ENCODE results near the gene EDC3.
"Not testable (repeated sequence)": the region's sequence is repeated elsewhere in the genome, so short reads cannot be mapped to it uniquely, and the experiment has no call there.

The EDC3 gene

DNA sequence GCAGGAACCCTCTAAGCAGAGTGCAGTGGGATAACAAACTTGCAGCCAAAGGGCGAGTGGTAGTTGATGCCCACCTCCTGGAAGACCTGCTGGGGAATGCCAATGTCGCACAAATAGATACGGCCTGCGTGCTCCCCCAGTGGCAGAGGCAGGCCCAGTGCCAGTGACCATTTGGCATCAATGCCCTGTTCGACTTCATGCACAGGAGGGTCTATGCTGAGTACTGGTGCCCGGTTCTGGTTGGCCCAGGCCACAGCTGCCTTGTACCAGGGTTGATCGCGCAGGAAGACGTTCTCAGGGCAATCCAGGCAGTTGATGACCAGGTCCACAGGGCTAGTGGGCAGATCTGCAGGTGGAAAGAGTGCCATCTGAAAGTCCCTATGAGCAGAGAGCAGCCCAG lies 63.2 kb downstream of the EDC3 start:
- peaks cover 0 to 8% of the 10 kb centered on the region in 2 donors for H3K4me1 Mint-ChIP-seq (ENCODE audit: low read depth in 2 of 2)
- no peaks in the 10 kb centered on the region for H3K9me3 Mint-ChIP-seq
- peaks cover 46% of the 10 kb centered on the region for H3K36me3 Mint-ChIP-seq (ENCODE audit: insufficient read depth)
- ATAC-seq (replicated peaks) (no peak), DNase-seq (no peak)
- H3K4me3 Mint-ChIP-seq, result no peak overlapping the region
- H3K27ac Mint-ChIP-seq, result no peak overlapping the region
- H3K27me3 Mint-ChIP-seq, result no peaks in the 10 kb centered on the region

DNA sequence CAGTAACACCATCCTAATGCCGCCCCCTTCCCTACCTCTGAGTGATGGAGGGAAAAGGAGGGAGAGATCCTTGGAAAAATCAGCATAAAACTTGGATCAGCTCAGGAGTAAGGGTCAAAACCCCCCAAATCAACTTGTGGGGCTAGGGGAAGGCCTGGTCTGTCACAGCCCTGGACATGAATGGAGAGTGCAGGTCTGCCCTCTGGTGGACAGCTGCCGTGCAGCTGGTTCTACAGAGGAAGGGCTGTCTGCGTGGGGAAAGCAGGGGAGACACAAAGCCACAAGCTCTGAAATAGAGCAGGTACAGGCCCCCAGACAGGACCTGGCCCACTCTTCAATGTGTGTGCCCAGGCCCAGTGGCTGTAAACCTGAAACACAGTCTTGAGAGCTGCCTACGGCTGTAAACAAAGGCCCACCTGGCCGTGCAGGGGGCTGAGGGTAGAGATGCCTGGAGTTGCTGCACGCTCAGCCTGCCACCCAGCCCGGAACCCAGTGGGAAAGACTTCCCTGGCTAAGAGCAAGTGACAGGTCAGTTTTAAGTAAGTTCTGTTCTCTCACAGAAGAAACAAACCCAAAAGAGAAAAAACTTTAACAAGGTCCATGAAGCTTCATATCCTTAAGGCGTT lies 63.8 kb downstream of the EDC3 start:
- DNase-seq (peak; percentile 42 to 52 (median 47)), ATAC-seq (replicated peaks) (peak; percentile 63)
- H3K27me3 Mint-ChIP-seq, result no peaks in the 10 kb centered on the region
- peaks cover 50% of the 10 kb centered on the region for H3K36me3 Mint-ChIP-seq (ENCODE audit: insufficient read depth)
- peaks cover 0 to 8% of the 10 kb centered on the region in 2 donors for H3K4me1 Mint-ChIP-seq (ENCODE audit: low read depth in 2 of 2)
- peak overlapping the region in 1 of 2 donors; percentile 65 for H3K27ac Mint-ChIP-seq
- H3K9me3 Mint-ChIP-seq, result no peaks in the 10 kb centered on the region
- H3K4me3 Mint-ChIP-seq, result no peak overlapping the region

DNA sequence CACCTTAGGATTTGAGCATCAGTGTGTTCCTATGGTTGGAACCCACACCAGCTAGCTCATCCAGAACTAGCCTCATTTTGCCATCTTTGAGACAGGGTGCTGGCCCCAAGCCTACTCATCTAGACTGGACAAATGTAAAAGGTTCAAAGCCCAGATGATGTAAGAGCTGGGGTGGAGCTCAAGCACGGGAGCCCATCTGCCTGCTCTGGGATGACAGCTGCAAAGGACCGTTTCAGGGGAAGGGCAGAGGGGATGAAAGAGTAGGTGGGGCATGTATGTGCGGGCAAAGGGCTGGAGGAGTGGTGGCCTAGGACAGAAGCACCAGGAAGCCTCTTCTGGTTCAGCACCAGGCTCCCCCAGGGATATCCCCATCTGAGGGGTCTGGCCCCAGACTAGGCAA lies 64.4 kb downstream of the EDC3 start:
- DNase-seq (no peak), ATAC-seq (replicated peaks) (no peak)
- peaks cover 0 to 8% of the 10 kb centered on the region in 2 donors for H3K4me1 Mint-ChIP-seq (ENCODE audit: low read depth in 2 of 2)
- peak overlapping the region in 1 of 2 donors; percentile 65 for H3K27ac Mint-ChIP-seq
- H3K4me3 Mint-ChIP-seq, result no peak overlapping the region
- H3K9me3 Mint-ChIP-seq, result no peaks in the 10 kb centered on the region
- no peaks in the 10 kb centered on the region for H3K27me3 Mint-ChIP-seq
- H3K36me3 Mint-ChIP-seq (ENCODE audit: insufficient read depth), result peaks cover 44% of the 10 kb centered on the region

DNA sequence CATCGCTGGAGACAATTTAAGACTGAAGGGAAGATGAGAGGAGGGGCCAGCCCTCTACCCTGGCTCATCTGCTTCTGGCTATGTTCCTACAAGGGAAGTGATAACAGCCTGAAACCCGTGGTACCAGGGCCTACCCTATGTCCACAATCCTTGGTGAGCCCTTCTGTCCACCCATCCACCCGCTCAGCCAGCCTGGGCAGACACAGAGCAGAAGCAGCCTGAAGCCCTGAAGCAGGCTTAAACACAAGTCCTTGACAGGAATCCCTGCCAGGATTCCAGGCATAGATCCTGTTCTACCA lies 64.8 kb downstream of the EDC3 start:
- peak overlapping the region in 1 of 2 donors; percentile 65 for H3K27ac Mint-ChIP-seq
- DNase-seq (no peak), ATAC-seq (replicated peaks) (no peak)
- no peak overlapping the region for H3K4me3 Mint-ChIP-seq
- H3K36me3 Mint-ChIP-seq (ENCODE audit: insufficient read depth), result peaks cover 47% of the 10 kb centered on the region
- H3K4me1 Mint-ChIP-seq (ENCODE audit: low read depth in 2 of 2), result peaks cover 0 to 8% of the 10 kb centered on the region in 2 donors
- H3K27me3 Mint-ChIP-seq, result no peaks in the 10 kb centered on the region
- H3K9me3 Mint-ChIP-seq, result no peaks in the 10 kb centered on the region

DNA sequence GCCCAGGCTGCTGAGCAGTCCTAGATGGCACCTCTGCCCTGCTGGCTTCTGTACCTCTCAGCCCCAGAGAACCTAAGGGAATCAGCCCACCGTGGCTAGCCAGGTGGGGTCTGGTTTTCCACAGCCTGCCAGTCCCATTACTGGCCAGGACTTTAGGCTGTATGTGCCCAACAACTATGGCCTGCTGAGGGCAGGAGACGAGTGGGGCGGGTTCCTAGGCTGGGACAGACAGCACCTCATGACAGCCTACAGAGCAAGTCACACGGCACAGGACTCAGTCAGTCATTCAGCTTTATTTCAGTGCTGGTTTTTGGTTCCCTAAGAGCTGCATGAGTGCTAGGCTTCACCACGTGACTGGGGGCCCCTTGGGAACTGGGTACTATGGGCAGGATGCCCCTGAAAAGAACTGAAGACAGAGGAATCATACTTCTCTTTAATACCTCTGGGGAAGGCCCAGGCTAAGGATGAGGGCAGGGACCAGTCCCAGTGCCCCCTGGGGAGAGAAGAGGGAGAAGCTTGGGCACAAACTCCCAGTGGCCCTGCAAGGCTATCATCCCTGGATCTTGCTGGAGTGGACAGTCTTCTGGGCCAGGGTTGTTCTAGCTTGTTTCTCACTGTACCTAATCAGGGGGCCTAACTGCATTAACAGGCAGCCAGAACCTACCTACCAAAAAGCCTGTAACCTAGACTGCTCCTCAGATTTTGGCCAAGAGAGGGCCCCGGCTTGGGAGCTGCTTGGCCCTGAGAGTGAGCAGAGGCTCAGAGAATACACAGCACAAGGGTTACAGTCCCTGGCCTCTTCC lies 65.3 kb downstream of the EDC3 start:
- DNase-seq (no peak), ATAC-seq (replicated peaks) (no peak)
- H3K4me1 Mint-ChIP-seq (ENCODE audit: low read depth in 2 of 2), result peaks cover 0 to 8% of the 10 kb centered on the region in 2 donors
- H3K36me3 Mint-ChIP-seq (ENCODE audit: insufficient read depth), result peaks cover 47% of the 10 kb centered on the region
- H3K27ac Mint-ChIP-seq, result peak overlapping the region in 1 of 2 donors; percentile 65
- H3K4me3 Mint-ChIP-seq, result no peak overlapping the region
- H3K27me3 Mint-ChIP-seq, result no peaks in the 10 kb centered on the region
- no peaks in the 10 kb centered on the region for H3K9me3 Mint-ChIP-seq

DNA sequence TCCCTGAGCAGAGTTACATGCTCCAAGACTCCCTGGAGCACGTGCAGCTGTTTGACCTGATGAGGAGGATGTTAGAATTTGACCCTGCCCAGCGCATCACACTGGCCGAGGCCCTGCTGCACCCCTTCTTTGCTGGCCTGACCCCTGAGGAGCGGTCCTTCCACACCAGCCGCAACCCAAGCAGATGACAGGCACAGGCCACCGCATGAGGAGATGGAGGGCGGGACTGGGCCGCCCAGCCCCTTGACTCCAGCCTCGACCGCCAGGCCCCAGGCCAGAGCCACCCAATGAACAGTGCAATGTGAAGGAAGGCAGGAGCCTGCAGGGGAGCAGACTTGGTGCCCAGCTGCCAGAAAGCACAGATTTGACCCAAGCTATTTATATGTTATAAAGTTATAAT lies 66.1 kb downstream of the EDC3 start:
- not testable (repeated sequence) for ATAC-seq (replicated peaks); H3K9me3 Mint-ChIP-seq; H3K4me3 Mint-ChIP-seq; H3K27ac Mint-ChIP-seq; H3K27me3 Mint-ChIP-seq; H3K4me1 Mint-ChIP-seq (ENCODE audit: low read depth in 2 of 2); DNase-seq
- peaks cover 52% of the 10 kb centered on the region for H3K36me3 Mint-ChIP-seq (ENCODE audit: insufficient read depth)

DNA sequence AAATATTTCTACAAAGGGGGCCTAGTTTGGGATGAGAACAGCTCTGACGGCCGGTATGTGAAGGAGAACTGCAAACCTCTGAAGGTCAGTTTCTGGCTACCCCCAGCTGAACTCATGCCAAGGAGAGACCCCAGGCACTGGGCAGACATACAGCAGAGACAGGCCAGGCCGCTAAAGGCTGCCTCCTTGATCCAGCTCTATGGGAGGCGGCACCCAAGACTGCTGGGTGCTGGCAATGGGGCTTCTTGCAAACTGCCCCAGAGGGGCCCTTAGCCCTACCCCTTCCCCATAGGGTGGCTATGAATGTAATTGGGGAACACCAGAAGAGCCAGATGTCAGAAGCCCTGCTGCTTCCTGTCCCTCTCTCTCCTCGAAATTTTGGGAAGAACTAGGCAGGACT lies 66.9 kb downstream of the EDC3 start:
- no peaks in the 10 kb centered on the region for H3K27me3 Mint-ChIP-seq
- no peak for DNase-seq
- peak overlapping the region in 1 of 2 donors; percentile 63 for H3K27ac Mint-ChIP-seq
- H3K9me3 Mint-ChIP-seq, result no peaks in the 10 kb centered on the region
- peaks cover 57% of the 10 kb centered on the region for H3K36me3 Mint-ChIP-seq (ENCODE audit: insufficient read depth)
- ATAC-seq (replicated peaks), result no peak
- H3K4me3 Mint-ChIP-seq, result no peak overlapping the region
- H3K4me1 Mint-ChIP-seq (ENCODE audit: low read depth in 2 of 2), result peaks cover 0 to 8% of the 10 kb centered on the region in 2 donors

DNA sequence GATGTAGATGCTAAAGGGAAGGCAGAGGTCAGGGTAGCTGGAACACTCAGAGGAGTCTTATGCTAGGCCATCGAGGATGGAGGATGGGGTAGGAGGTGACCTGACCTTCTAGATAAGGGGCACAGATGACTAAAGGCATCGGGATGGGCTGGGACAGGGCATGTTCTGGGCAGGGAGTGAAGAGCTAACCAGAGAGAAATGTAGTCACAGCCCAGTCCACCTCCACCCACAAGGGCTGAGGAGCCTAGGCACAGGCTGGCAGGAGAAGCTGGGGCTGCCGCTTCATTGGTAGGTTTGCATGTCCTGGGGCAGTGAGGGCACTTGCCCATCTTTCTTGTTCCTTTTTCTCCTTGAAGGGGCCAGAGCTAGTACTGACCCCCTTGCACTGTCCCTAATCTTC lies 67.6 kb downstream of the EDC3 start:
- no peaks in the 10 kb centered on the region for H3K9me3 Mint-ChIP-seq
- no peaks in the 10 kb centered on the region for H3K27me3 Mint-ChIP-seq
- peaks cover 0 to 8% of the 10 kb centered on the region in 2 donors for H3K4me1 Mint-ChIP-seq (ENCODE audit: low read depth in 2 of 2)
- H3K27ac Mint-ChIP-seq, result peak overlapping the region in 1 of 2 donors; percentile 57
- DNase-seq (no peak), ATAC-seq (replicated peaks) (no peak)
- peaks cover 63% of the 10 kb centered on the region for H3K36me3 Mint-ChIP-seq (ENCODE audit: insufficient read depth)
- no peak overlapping the region for H3K4me3 Mint-ChIP-seq

DNA sequence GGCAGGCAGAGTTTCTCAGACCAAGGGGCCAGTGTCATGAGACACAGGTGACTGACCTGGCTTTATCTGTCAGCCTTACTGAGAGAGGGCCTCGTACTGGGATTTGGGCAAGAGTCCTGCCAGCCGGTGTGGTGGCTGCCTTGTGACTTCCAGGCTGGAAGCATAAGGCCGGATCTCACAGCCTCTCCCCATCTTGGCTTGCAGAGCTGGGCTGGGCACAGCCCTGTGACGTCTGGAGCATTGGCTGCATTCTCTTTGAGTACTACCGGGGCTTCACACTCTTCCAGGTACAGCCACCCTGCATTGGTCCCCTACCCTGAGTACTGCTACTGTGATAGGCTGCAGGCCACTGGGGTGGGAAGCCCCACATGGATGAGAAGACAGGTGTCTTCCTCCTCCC lies 68.1 kb downstream of the EDC3 start:
- ATAC-seq (replicated peaks), result no peak
- no peaks in the 10 kb centered on the region for H3K9me3 Mint-ChIP-seq
- H3K4me1 Mint-ChIP-seq (ENCODE audit: low read depth in 2 of 2), result peaks cover 0 to 8% of the 10 kb centered on the region in 2 donors
- H3K27me3 Mint-ChIP-seq, result no peaks in the 10 kb centered on the region
- H3K36me3 Mint-ChIP-seq (ENCODE audit: insufficient read depth), result peaks cover 68% of the 10 kb centered on the region
- H3K4me3 Mint-ChIP-seq, result no peak overlapping the region
- DNase-seq, result no peak
- peak overlapping the region in 1 of 2 donors; percentile 57 for H3K27ac Mint-ChIP-seq

DNA sequence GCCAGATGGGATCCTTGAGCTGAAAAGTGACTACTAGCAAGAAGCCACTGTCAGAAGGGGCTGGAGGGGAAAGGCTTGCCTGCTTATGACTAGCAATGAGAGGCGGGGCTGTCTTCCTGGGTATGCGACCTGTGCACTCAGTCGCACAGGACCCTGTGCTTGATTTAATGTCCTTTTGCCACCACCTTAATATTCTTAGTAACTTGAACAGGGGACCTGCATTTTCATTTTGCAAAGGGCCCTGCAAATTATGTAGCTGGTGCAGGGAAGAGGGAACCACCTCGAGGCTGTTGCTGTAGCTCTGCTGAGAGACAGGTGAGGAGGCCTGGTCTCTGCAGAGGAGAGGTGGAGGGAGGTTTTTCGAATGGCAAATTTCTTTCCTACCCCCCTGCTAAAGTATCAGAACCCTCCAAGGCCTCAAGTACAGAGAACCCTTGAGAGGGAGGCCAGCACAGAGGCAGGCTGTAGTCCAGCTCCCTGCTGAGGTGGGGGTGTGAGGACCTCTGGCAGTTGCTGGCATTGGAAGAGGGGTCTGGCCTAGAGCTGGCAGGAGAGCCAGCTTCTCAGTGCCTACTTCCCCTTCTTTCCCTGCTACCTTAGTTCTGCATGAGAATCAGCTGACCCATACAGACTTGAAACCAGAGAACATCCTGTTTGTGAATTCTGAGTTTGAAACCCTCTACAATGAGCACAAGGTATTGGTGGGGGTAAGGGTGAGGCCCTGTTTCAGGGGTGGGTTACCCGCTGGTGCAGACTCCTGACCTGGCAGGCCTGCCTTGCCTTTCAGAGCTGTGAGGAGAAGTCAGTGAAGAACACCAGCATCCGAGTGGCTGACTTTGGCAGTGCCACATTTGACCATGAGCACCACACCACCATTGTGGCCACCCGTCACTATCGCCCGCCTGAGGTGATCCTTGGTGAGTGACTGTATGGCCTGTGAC lies 68.8 kb downstream of the EDC3 start:
- peaks cover 5 to 9% of the 10 kb centered on the region in 2 donors for H3K4me1 Mint-ChIP-seq (ENCODE audit: low read depth in 2 of 2)
- no peaks in the 10 kb centered on the region for H3K27me3 Mint-ChIP-seq
- ATAC-seq (replicated peaks) (peak; percentile 26), DNase-seq (no peak)
- H3K27ac Mint-ChIP-seq, result peak overlapping the region in 1 of 2 donors; percentile 53
- no peaks in the 10 kb centered on the region for H3K9me3 Mint-ChIP-seq
- peaks cover 75% of the 10 kb centered on the region for H3K36me3 Mint-ChIP-seq (ENCODE audit: insufficient read depth)
- no peak overlapping the region for H3K4me3 Mint-ChIP-seq

DNA sequence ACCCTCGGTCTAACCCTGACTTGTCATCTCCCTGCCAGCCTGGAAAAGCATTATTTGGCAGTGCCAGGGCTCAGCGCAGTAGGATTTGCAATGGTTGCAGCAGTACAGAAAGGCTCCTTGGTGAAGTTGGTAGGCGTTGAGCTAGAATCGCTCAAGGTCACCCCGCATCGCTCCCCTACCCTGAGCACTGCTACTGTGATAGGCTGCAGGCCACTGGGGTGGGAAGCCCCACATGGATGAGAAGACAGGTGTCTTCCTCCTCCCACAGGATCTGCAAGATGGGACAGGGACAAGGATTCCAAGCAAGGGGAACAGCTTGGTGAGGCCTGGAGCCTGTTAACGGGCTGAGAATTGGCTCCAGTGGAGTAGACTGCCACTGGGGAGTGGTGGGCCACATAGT lies 69.5 kb downstream of the EDC3 start:
- DNase-seq (no peak), ATAC-seq (replicated peaks) (no peak)
- Mint-ChIP-seq H3K27ac (peak overlapping the region in 1 of 2 donors; percentile 53), H3K36me3 (ENCODE audit: insufficient read depth) (peaks cover 82% of the 10 kb centered on the region), H3K9me3 (no peaks in the 10 kb centered on the region), H3K4me3 (no peak overlapping the region), H3K27me3 (no peaks in the 10 kb centered on the region), H3K4me1 (ENCODE audit: low read depth in 2 of 2) (peaks cover 7 to 9% of the 10 kb centered on the region in 2 donors)

DNA sequence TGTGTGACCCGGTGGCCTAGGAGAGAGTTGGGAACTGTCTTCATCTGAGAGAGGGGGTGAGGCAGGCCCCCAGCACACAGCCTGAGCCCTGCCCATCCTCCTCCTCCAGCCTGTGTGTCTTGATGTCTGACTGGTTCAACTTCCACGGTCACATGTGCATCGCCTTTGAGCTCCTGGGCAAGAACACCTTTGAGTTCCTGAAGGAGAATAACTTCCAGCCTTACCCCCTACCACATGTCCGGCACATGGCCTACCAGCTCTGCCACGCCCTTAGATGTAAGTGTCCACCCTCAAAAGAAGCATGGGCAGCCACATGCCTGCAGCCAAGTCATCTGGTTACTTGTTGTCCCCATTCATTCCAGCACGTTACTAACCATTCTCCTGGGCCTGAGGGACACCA lies 70.1 kb downstream of the EDC3 start:
- Mint-ChIP-seq H3K9me3 (no peaks in the 10 kb centered on the region), H3K36me3 (ENCODE audit: insufficient read depth) (peaks cover 85% of the 10 kb centered on the region), H3K27ac (peak overlapping the region in 1 of 2 donors; percentile 53), H3K4me3 (no peak overlapping the region), H3K4me1 (ENCODE audit: low read depth in 2 of 2) (peaks cover 13 to 15% of the 10 kb centered on the region in 2 donors), H3K27me3 (no peaks in the 10 kb centered on the region)
- ATAC-seq (replicated peaks) (no peak), DNase-seq (no peak)

DNA sequence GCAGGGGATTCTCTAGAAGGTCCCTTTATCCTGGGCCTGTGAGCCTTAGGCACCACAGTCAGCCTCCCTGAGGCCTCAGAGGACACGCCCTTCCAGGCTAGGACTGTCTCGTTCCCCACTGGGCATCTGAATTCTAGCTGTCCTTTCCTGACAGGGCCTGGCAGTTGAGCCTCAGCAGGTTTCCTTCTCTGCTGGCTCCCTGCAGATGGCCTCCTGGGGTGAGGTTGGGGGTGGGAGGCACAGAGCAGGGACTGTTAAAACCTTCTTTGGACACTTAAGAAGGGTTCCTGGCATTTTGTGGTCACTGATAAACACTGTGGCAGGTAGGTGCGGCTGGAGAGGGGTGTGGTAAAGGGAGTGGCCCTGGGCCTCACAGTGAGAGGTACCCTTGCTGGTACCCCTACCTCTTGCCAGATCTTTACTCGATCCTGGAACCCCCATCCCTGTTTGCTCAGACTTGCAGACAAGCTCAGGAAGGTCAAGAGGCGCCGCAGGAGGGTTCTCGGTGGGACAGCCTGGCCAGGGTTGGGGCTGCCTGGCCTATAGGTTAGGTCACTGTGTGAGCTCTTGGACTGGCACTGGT lies 71.7 kb downstream of the EDC3 start:
- H3K9me3 Mint-ChIP-seq, result no peaks in the 10 kb centered on the region
- H3K27ac Mint-ChIP-seq, result peak overlapping the region in 1 of 2 donors; percentile 83
- H3K4me1 Mint-ChIP-seq (ENCODE audit: low read depth in 2 of 2), result peaks cover 25 to 28% of the 10 kb centered on the region in 2 donors
- DNase-seq (no peak), ATAC-seq (replicated peaks) (no peak)
- H3K36me3 Mint-ChIP-seq (ENCODE audit: insufficient read depth), result peaks cover 84% of the 10 kb centered on the region
- no peak overlapping the region for H3K4me3 Mint-ChIP-seq
- no peaks in the 10 kb centered on the region for H3K27me3 Mint-ChIP-seq
